Left kidney (tissue), 2 donors: Measurements from ENCODE around the gene TDRD7. TPM values are rescaled to one million over a fixed set of nuclear protein-coding genes. Genes with fewer than 3 reads are reported as not detected.
A peak's percentile ranks its signal among the peaks of the same experiment; 100 is the strongest.
"Not testable (repeated sequence)": the region's sequence is repeated elsewhere in the genome, so short reads cannot be mapped to it uniquely, and the experiment has no call there.

Experiments used
- DNase-seq: peaks from one replicate; pipeline ENCODE4 v3.0.0-alpha.2; 2013
- polyA plus RNA-seq: library from polyadenylated mRNA; unstranded; fragments of 120-200 nt; gene quantifications from one replicate; pipeline ENCODE4 v1.2.1, GENCODE V29; 2013; ENCODE audit not compliant: insufficient read length

The TDRD7 gene
- polyA plus RNA-seq, 1 donor, result 8.8 TPM

- DNase-seq, result no peak
Observed at GRCh38 chr9:97425336-97425972, 13.6 kb downstream of the TDRD7 start.

GRCh38 chr9:97425973-97426336 is 14.1 kb downstream of the TDRD7 start:
- DNase-seq, result no peak

DNA sequence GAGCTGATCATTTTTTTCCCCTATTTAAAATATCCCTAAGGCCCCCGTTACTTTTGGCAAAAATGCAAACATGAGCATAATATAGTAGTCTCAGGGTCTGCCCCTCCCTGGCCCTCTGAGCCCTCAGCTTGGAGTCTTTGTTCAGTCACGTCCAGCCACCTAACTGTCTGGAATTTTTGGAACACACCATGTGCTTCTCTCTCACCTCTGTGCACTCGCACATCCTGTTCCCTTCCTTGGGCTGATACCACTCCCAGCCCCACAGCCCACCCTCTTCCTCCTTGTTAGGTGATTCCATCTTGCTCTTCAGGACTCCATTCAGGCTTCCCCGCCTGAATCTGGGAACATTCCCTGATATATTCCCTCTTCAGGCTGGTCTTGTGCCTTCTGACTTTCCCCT is 16.0 kb downstream of the TDRD7 start:
- no peak for DNase-seq

DNA sequence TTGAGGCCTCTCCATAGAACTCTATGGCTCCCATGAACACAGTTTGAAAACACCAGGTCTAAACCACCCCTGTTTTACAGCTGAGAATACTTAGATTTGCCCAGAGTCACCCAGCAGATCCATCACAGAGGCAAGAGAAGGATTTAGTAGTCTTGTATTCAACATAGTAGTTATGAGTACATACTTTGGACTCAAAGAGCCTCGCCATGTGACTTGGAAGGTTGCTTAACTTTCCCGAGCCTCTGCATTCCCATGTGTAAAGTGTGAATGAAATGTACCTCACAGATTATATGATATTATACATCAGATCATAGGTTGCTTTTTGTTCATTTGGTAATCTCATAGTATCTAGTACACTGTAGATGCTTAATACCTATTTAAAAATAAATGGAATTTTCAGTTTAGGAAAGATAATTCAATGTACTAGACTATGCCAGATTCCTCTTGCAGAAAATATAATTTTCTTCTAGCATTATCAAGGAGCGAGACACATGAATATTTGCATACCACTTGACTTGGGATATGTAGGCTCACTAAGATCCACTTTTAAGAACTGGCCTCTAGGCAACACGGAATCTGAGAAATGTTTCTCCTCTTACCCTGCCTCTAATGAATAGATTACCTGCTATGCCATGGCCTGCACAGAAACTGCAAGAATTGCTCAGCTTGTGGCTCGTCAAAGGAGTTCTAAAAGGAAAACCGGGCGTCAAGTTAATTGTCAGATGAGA is 18.6 kb downstream of the TDRD7 start:
- DNase-seq, result no peak

DNA sequence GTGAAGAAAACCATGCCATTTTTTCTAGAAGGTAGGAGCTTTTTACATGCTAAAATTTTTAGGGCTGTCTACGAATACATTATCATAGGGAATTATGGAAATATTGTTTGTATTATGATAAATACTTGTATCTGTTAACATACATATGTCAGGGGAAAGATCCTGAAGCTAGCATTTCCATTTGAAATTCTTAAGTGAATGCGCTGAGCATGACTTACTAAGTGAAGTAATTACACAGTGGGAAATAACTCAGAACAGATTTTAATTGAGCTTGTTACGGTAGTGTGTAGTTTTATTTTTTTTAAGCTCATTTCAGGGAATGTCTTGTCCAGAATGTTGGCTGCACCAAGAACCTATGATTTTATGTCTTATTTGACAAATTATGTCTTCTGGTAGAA is 19.1 kb downstream of the TDRD7 start:
- no peak for DNase-seq

DNA sequence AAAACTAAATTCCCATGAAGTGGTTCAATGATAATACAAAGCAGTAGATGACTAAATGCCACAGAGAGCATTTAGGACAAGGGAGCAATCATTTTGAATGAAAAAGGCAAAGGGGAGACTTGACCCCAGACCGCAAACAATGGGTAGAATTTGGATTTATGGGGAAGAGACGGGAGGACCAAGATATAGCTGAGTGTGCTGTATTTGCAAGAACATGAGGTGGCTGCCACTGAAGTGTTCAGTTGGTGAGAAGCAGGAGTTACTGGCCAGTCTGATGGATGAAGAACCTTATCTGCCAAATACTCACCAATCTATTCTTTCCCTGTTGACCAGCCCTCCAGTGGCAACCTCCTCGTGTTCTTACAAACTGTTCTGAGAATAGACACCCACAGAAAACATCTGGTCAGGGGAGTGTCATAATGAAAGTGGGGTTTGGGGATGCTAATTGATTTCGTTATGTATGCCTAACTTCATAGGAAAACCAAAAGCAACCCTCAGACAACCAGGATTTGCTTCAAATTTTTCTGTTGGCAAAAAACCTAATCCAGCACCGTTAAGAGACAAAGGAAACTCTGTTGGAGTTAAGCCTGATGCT is 19.8 kb downstream of the TDRD7 start:
- DNase-seq, result no peak

DNA sequence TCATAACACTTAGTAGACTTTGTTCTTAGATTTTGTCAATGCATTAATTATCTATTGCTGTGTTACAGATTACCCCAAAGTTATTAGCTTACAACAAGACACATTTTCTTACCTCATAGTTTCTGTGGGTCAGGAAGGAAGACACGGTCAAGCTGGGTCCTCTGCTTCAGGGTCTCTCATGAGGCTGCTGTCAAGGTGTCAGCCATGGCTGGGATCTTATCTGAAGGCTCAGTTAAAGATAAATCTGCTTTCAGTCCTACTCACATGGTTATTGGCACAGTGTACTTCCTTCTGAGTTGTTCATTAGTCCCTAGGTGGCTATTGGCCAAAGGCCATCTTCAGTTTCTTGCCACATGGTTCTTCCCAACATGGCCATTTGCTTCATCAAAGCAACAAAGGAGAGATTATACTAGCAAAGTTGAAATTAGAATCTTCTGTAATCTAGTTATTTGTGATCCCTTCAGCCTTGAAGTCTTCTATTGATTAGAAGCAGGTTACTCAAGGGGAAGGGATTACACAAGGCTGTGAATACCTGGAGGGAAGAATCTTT is 25.2 kb downstream of the TDRD7 start:
- no peak for DNase-seq

GRCh38 chr9:97438257-97438656 is 26.4 kb downstream of the TDRD7 start:
- no peak for DNase-seq

DNA sequence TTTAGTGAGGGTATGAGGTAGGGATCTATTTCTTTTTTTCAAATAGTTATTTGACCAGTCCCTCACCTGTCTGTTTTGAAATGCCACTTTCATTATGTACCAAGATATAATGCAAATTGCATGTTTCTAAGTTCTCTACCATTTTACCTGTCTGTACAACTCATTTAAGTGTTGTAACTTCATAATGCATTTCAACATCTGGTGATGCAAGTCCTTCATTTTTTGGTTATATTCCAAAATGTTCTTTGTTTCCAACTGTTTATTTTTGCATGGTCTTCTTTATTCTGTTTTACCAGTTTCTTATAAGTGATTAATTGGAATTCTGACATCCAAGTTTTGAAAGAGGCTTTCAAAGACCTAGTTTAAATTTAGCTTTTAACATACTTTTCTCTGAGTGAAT is 26.8 kb downstream of the TDRD7 start:
- no peak for DNase-seq

DNA sequence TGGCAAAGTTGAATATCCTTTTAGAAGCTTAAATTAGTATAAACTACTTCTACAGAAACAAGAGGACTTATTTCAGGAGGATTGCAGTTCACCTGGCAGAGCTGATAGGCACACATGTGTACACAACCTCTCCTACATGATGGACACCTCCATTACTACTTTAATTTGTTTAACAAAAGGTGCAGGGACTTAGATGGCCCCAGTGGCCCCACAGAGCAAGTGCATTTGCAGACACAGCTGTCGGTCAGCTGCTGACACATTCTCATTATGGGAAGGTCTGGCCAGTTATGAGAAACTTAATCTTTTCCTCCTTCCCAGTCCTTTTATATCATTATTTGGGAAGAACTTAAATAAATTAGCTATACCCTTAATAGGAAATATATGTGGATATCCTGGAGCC is 28.3 kb downstream of the TDRD7 start:
- DNase-seq, result no peak

DNA sequence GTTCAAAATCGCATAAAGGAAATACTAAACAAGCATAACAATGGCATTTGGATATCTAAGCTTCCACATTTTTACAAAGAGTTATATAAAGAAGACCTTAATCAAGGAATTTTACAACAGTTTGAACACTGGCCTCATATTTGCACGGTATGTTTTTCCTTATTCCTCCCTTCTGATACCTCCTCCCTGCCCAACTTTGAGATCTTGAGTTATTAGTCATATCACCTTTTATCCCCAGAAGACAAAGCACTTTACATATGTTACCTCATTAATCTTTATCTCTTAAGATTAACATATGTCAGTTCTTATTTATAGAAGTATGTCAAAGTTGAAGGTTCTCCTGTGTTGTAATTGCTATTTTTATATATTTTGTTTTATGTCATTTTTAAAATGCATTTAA is 29.8 kb downstream of the TDRD7 start:
- no peak for DNase-seq

DNA sequence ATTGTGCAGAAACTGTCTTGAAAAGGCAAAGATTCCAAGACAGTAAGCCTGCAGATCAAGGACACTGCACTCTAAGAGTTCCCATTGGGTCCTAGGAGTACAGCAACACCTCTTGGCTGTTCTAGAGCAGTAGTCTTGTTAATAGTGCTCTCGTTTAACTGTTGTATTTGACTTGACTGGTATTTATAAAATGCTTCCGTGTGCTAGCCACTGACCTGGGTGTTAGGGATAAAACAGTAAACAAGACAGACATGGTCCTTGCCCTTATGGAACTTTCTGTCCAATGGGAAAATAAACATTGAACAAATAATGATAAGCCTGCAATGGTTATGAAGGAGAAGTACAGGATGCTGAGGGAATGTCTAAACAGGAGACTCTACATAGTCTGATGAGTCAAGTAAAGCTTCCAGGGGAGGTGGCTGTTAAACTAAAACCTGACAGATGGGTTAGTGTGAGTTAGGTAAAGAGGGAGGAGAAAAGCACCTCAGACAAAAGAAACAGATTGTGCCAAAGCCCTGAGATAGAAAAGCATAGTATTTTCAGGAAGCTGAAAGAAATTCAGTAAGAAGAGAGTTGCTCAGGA is 33.3 kb downstream of the TDRD7 start:
- no peak for DNase-seq

- DNase-seq, result no peak
Observed at GRCh38 chr9:97447001-97447400, 35.1 kb downstream of the TDRD7 start.

DNA sequence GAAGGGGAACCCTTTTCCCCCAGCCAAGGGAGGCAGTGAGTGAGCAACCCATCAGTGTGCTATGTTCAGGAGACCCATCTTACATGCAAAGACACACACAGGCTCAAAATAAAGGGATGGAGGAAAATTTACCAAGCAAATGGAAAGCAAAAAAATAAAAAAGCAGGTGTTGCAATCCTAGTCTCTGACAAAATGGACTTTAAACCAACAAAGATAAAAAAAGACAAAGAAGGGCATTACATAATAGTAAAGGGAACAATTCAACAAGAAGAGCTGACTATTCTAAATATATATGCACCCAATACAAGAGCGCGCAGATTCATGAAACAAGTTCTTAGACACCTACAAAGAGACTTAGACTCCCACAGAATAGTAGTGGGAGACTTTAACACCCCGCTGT is 41.7 kb downstream of the TDRD7 start:
- not testable (repeated sequence) for DNase-seq

- DNase-seq, result not testable (repeated sequence)
Observed at GRCh38 chr9:97456841-97457240, 44.9 kb downstream of the TDRD7 start.

DNA sequence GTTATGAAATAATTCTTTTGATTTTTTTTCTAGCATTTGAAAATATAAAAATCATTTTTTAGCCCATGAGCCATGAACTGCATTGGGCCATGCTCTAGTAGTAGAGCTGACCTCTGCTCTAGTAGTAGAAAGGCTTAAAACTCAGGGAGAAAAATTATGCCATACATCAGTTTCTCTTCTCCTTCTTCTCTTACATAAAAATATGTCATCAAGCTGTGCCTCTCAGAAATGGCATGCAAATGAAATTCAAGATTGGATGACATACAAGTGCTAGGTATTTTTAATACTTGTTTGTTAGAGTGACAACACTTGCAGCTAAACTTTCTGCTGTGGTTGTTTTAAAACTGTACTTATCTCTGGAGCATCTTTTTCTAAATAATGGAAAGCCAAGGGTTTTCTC is 47.4 kb downstream of the TDRD7 start:
- DNase-seq, result no peak

DNA sequence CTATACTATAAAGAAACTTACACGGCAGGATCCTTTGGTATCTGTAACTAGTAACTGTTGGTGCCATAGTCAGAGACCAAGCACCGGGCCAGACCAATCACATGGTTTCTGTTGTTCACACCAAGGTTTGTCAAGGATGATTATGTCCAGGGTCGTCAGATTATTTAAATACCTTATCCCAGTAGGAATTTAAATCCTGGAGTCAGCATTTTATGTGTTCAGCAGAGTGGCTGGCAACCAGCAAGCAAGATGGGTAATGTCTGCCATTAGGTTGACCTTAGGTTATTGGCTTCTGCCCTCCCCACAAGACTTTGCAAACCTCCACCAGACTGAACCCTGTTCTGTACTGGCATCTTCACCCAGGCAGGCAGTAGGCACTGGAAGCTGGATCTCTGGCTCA is 50.3 kb downstream of the TDRD7 start:
- DNase-seq, result no peak

DNA sequence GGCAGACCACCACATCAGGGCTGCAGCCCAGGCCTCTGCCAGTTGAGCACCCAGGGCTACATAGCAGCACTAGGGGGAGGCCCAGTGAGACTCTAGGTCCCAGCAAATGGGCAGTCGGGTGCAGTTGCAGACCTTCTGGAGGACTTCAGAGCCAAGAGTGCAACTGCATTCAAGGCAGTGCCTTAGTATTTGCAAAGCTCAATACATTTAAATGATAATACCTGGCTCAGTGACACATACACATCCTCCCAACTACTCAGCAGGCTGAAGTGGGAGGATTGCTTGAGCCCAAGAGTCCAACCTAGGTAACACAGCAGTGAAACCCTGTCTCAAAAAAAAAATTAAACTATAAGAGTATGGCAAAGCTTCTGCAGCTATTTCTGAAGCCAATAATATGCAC is 51.0 kb downstream of the TDRD7 start:
- DNase-seq, result no peak

DNA sequence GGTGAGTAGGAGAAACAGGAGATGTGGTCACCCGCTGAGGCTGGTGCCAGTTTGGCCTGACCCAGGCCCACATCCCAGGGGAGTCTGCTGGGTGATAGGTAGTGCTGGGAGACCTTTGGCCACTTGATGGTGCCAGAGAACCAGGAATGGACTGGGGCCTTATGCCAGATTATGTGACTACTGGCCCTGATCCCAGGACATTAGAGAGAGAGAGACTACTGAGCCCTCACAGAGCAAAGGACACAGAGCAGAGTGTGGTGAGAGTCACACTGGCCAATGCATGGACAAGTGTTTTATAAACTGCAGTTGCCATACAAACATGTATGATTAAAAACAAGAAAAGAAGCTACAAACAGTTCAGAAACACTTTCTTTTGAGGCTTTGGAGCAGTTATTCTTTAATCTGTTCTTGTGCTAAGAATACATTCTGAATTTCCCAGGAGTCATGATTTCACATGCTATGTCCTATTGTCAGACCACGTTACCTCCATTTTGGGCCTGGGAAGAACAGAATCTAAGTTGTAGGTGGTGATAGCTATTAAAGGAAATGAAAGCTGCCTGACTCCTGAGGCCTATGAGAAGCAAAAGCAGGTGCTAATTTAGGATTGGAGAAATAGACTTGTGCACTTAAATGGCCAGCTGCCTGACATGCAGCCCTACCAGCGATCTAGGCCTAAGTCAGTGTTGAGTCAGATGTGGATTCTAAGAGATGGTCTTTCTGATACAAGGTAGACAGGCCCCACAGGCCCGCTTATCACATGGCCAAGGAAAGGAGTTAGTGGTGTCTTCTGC is 57.0 kb downstream of the TDRD7 start:
- DNase-seq, result peak; percentile 57

DNA sequence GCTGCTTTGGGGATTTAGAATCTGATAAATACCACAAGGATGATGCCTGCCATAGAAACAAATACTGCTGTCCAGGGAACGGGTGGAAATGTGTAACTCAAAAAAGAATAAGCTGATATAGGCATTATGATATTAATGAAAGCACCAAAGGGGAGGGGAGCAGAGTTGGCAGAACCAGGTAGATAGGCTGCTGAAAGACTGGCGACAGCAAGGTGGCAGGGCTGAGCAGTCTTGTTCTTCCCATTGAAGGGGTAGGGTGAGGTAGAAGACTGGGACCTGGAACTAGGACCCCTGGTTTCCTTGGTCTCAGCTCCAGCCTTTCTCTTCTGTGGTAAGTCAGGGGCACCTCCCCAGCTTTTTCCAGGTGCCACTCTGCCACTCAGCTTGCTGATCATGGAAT is 58.2 kb downstream of the TDRD7 start:
- no peak for DNase-seq

GRCh38 chr9:97473717-97474116 is 61.8 kb downstream of the TDRD7 start:
- no peak for DNase-seq

DNA sequence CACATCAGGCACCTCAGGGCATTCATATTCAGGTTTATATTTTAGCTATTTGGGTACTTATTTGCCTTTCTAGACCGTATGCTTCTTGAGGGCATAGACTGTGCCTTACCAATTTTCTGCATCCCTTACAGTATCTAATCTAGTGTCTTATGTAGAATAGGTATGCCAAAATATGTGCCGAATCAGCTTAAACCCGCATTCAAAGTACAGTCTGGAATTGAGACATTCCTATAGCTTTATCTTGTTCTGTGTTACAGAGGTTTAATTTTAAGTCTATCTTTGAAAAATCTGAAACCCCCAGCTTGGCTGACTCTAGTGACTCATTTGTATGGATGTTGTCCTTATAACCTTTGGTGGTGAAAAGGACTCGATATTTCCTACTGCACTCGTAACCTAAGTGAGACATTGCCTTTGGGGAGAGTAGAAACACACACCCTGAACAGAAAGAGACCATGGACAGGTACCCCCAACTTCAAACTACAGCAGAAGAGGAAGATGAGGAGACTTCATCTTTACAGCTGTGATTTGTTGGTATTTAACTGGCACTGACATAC is 62.6 kb downstream of the TDRD7 start:
- DNase-seq, result no peak
